K562 treated with DMSO at 1 percent for 24 hours (cell line): ENCODE results near the gene ZNF316. TPM values are rescaled to one million over a fixed set of nuclear protein-coding genes. Genes with fewer than 3 reads are reported as not detected.

ENCODE experiments used
- total RNA-seq: library from RNA; unstranded; fragments of 300-600 nt; gene quantifications from 2 replicates; pipeline ENCODE4 v1.2.3, GENCODE V29; 2022; ENCODE audit warnings: low read depth; ENCODE audit not compliant: insufficient read depth

The ZNF316 gene
- 34.0 and 35.5 TPM in 2 replicates for total RNA-seq

GRCh38 chr7:6636741-6637543 is at the start of gene ZNF316:
Gene ZNF316, plus strand, starts transcription at chr7:6637318. Its CDS starts 5,092 bp downstream, at chr7:6642410.

GRCh38 chr7:6589829-6590644 is 47.1 kb upstream of the ZNF316 start, which contains the start of gene INTS15:
Gene INTS15, plus strand, starts transcription at chr7:6590021. Its CDS starts 263 bp downstream, at chr7:6590284.

GRCh38 chr7:6614953-6615722 is 22.0 kb upstream of the ZNF316 start, which contains the start of gene ZNF853:
Gene ZNF853, plus strand, starts transcription at chr7:6615610. Its CDS starts 565 bp downstream, at chr7:6616175.

Other genes starting within 250 kb of the ZNF316 start
- gene DAGLB, start 189.4 kb upstream of the ZNF316 start, total RNA-seq = 21.0 and 28.3 TPM in 2 replicates
- gene KDELR2, start 153.2 kb upstream of the ZNF316 start, total RNA-seq = 56.3 and 58.8 TPM in 2 replicates
- gene GRID2IP, start 85.9 kb upstream of the ZNF316 start, total RNA-seq = not detected in 2 replicates
- gene ZDHHC4, start 59.9 kb upstream of the ZNF316 start, total RNA-seq = 78.9 and 81.2 TPM in 2 replicates
- 57.7 and 59.1 TPM in 2 replicates for gene INTS15, start 47.3 kb upstream of the ZNF316 start, total RNA-seq
- 0.10 and 0.20 TPM in 2 replicates for gene ZNF853, start 21.7 kb upstream of the ZNF316 start, total RNA-seq
- 8.4 and 11.5 TPM in 2 replicates for gene ZNF12, start 69.6 kb downstream of the ZNF316 start, total RNA-seq
- not detected in 2 replicates for gene RSPH10B2, start 116.8 kb downstream of the ZNF316 start, total RNA-seq
- 13.5 and 14.0 TPM in 2 replicates for gene CCZ1B, start 189.0 kb downstream of the ZNF316 start, total RNA-seq